NB4 (cell line): Measurements from ENCODE around the gene ADCY1.

Experiments used
- DNase-seq: peaks from one replicate; pipeline ENCODE4 v3.0.0; 2010; ENCODE audit warnings: low read depth
- H3K4me3 ChIP-seq: one replicate; pipeline ENCODE4 v1.5.1; 2011; ENCODE audit warnings: mild to moderate bottlenecking, low read depth, low read length, moderate library complexity
- CTCF ChIP-seq: IDR thresholded peaks from one replicate; pipeline ENCODE4 v1.5.1; 2012; ENCODE audit warnings: low read depth, low read length
- MYC ChIP-seq: IDR thresholded peaks from 2 replicates; pipeline ENCODE4 v1.6.1; 2011; ENCODE audit warnings: low read depth, low read length
- POLR2A ChIP-seq: IDR thresholded peaks from 2 replicates; pipeline ENCODE4 v1.6.1; 2011; ENCODE audit warnings: mild to moderate bottlenecking; ENCODE audit not compliant: insufficient read length; ENCODE audit errors: extremely low read depth
- TF ChIP-seq, protein P1 (sequence below): IDR thresholded peaks from 2 replicates; pipeline ENCODE4 v1.6.1; 2011; ENCODE audit warnings: low read depth, low read length

The ADCY1 gene

GRCh38 chr7:45599851-45600706 lies 25.9 kb downstream of the ADCY1 start:
- no peak overlapping the region for H3K4me3 ChIP-seq
- TF ChIP-seq POLR2A, result no peak
- TF ChIP-seq, protein P1, sequence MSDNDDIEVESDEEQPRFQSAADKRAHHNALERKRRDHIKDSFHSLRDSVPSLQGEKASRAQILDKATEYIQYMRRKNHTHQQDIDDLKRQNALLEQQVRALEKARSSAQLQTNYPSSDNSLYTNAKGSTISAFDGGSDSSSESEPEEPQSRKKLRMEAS, result no peak
- TF ChIP-seq MYC, result no peak
- TF ChIP-seq CTCF, result no peak
- no peak for DNase-seq

DNA sequence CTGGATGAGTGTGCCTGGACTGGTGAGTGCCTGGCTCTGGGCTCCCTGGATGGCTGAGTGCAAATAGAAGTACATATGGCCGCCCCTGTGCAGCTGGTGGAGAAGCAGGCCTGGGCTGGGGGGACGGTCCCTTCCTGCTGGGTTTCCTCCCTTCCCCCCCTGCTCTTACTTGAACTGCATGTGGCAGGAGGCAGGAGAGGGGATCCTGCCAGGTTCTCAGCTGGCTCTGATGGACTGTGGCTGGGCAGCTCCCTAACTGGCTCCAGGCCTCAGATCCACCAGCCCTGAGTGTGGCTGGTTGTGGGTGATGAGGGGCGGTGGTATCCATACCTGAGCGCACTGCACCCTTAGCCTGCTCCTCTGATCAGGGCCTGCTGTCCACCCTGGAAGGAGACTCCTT lies 26.9 kb downstream of the ADCY1 start:
- TF ChIP-seq MYC, result no peak
- TF ChIP-seq, protein P1, result no peak
- no peak for TF ChIP-seq POLR2A
- no peak for TF ChIP-seq CTCF
- DNase-seq, result no peak
- H3K4me3 ChIP-seq, result no peak overlapping the region

- no peak overlapping the region for H3K4me3 ChIP-seq
- no peak for DNase-seq
- no peak for TF ChIP-seq MYC
- TF ChIP-seq POLR2A, result no peak
- TF ChIP-seq CTCF, result no peak
- TF ChIP-seq, protein P1, result no peak
Observed at GRCh38 chr7:45601816-45602540, 27.8 kb downstream of the ADCY1 start.

- TF ChIP-seq, protein P1, result no peak
- TF ChIP-seq MYC (no peak), CTCF (no peak), POLR2A (no peak)
- no peak overlapping the region for H3K4me3 ChIP-seq
- DNase-seq, result no peak
Observed at GRCh38 chr7:45606050-45606449, 31.9 kb downstream of the ADCY1 start.

GRCh38 chr7:45606931-45607330 lies 32.8 kb downstream of the ADCY1 start:
- no peak overlapping the region for H3K4me3 ChIP-seq
- TF ChIP-seq, protein P1, result no peak
- TF ChIP-seq CTCF (no peak), MYC (no peak), POLR2A (no peak)
- DNase-seq, result no peak
